ENCODE results near the gene CPEB3.

GRCh38 chr10:92027141-92027540 is 263.7 kb downstream of the CPEB3 start:
- TF ChIP-seq, protein P1, sequence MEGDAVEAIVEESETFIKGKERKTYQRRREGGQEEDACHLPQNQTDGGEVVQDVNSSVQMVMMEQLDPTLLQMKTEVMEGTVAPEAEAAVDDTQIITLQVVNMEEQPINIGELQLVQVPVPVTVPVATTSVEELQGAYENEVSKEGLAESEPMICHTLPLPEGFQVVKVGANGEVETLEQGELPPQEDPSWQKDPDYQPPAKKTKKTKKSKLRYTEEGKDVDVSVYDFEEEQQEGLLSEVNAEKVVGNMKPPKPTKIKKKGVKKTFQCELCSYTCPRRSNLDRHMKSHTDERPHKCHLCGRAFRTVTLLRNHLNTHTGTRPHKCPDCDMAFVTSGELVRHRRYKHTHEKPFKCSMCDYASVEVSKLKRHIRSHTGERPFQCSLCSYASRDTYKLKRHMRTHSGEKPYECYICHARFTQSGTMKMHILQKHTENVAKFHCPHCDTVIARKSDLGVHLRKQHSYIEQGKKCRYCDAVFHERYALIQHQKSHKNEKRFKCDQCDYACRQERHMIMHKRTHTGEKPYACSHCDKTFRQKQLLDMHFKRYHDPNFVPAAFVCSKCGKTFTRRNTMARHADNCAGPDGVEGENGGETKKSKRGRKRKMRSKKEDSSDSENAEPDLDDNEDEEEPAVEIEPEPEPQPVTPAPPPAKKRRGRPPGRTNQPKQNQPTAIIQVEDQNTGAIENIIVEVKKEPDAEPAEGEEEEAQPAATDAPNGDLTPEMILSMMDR (IDR thresholded peaks at IDR 0.05; ENCODE audit: extremely low read depth in 1 of 2, insufficient read depth in 1 of 2, low read depth in 1 of 2, low read length in 2 of 2): no peak
- no peak for TF ChIP-seq POLR2A (IDR thresholded peaks at IDR 0.05; ENCODE audit: low read depth, low read length)
- no peak for TF ChIP-seq EZH2 (IDR thresholded peaks at IDR 0.05; ENCODE audit: borderline replicate concordance, low read depth, low read length, severe bottlenecking)
- no peak for TF ChIP-seq POLR2AphosphoS5 (IDR thresholded peaks at IDR 0.05; ENCODE audit: insufficient read depth, low read depth, low read length)
- TF ChIP-seq MYC (IDR thresholded peaks at IDR 0.05; ENCODE audit: low read depth, low read length): no peak
- no peak for TF ChIP-seq MAX (IDR thresholded peaks at IDR 0.05; ENCODE audit: insufficient read depth, insufficient read length)
- TF ChIP-seq JUN (IDR thresholded peaks at IDR 0.05; ENCODE audit: borderline replicate concordance, insufficient read depth, insufficient read length, low read depth): no peak
- no peak for TF ChIP-seq GATA2 (IDR thresholded peaks at IDR 0.05; ENCODE audit: insufficient read depth, insufficient read length, low read depth, low read length)

Measured in endothelial cell of umbilical vein (primary cell).